Stimulated activated CD8-positive, alpha-beta memory T cell treated with anti-CD3 and anti-CD28 coated beads, Interleukin-12 subunit alpha, Interleukin-12 subunit beta, amount 100 ng/mL, for 4 hours (primary cell): ENCODE results near the gene TOR1B.
"Not testable (repeated sequence)": the region's sequence is repeated elsewhere in the genome, so short reads cannot be mapped to it uniquely, and the experiment has no call there.

Experiments
- DNase-seq: peaks from one replicate; pipeline ENCODE4 v3.0.0-alpha.2; 2020; ENCODE audit warnings: low read depth

Gene TOR1B

GRCh38 chr9:129802833-129803675, at the start of gene TOR1B:
TOR1B (plus strand) TSS chr9:129803184; CDS start chr9:129803213, 29 bp downstream.
- DNase-seq: peak; percentile 92

GRCh38 chr9:129755151-129755550, 47.8 kb upstream of the TOR1B start:
- DNase-seq: no peak

GRCh38 chr9:129756191-129756590, 46.8 kb upstream of the TOR1B start:
- DNase-seq: no peak

DNA sequence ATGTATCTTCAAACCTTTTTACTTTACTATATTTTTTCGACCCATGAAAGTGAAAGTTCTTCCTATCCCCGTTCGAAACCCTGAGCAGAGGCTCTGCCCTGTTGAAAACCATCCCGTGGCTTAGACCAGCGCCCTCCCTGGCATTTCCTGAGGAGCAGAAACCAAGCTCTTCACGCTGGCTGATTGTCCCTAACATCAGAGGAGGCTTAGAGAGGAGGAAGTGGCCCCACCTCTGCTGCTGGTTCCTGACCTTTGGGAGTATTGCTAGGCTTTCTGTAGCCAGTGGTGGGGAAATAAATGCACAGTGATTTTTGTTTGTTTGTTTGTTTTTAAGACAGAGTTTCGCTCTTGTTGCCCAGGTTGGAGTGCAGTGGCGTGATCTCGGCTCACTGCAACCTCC, 45.9 kb upstream of the TOR1B start:
- no peak for DNase-seq

DNA sequence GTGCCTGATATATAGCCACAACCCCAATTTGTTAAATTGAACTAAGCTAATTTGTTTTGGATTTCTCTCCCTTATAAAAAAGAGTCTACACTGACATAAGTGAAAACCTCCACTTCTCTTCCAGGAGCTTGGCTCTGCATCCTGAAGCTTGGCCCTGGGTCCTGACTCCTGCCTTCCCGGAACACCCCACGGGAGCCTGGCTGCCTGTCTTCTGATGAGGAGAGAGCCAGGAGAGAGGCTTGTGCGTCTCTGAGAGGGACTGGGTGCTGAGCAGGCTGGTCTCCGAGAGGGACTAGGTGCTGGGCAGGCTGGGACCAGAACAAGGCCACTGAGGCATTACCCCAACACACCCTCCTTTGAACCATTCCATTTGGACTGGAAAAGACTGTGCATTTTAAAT, 43.7 kb upstream of the TOR1B start:
- DNase-seq: no peak

GRCh38 chr9:129759804-129760502, 43.0 kb upstream of the TOR1B start:
- DNase-seq: no peak

DNA sequence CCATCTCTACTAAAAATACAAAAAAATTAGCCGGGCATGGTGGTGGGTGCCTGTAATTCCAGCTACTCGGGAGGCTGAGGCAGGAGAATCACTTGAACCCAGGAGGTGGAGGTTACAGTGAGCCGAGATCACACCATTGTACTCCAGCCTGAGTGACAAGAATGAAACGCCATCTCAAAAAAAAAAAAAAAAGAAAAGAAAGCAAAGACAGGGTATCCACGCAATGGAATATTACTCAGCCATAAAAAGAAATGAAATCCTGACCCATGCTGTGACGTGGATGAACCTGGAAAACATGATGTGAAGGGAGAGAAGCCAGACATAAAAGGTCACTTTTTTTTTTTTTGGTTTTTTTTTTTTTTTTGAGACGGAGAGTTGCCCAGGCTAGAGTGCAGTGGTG, 42.2 kb upstream of the TOR1B start:
- not testable (repeated sequence) for DNase-seq

GRCh38 chr9:129761293-129761900, 41.6 kb upstream of the TOR1B start:
- no peak for DNase-seq

GRCh38 chr9:129761901-129762369, 41.0 kb upstream of the TOR1B start:
- no peak for DNase-seq

DNA sequence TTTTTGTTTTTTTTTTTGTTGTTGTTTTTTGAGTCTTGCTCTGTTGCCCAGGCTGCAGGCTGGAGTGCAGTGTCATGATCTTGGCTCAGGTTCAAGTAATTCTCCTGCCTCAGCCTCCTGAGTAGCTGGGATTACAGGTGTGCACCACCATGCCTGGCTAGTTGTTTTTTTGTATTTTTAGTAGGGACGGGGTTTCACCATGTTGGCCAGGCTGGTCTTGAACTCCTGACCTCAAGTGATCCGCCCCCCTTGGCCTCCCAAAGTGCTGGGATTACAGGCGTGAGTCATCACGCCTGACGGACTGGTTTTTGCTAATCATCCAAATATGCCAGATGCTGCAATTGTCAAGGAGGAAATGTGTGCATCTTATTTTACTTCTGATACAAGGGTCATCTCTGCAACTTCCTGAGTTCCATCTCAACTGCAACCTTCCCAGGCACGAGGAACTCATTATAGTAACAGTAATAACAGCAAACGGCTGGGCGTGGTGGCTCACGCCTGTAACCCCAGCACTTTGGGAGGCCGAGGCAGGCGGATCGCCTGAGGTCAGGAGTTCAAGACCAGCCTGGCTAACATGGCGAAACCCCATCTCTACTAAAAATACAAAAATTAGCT, 40.5 kb upstream of the TOR1B start:
- DNase-seq: not testable (repeated sequence)

GRCh38 chr9:129762985-129763926, 39.7 kb upstream of the TOR1B start:
- no peak for DNase-seq

DNA sequence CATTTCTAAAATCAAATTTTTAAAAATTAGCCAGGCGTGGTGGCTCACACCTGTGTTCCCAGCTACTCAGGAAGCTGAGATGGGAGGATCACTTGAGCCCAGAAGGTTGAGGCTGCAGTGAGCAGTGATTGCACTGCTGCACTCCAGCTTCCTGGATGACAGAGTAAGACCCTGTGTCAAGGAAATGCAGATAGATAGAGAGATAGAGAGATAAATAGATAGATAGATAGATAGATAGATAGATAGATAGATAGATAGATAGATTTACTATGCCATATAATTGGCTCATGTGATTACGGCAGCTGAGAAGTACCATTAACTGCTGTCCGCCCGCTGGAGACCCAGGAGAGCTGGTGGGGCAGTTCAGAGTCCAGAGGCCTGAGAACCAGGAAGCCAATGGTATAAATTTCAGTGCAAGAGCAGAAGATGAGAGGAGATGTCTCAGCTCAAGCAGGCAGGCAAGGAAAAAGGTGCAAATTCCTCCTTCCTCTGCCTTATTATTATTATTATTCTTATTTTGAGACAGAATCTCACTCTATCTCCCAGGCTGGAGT, 37.1 kb upstream of the TOR1B start:
- no peak for DNase-seq

DNA sequence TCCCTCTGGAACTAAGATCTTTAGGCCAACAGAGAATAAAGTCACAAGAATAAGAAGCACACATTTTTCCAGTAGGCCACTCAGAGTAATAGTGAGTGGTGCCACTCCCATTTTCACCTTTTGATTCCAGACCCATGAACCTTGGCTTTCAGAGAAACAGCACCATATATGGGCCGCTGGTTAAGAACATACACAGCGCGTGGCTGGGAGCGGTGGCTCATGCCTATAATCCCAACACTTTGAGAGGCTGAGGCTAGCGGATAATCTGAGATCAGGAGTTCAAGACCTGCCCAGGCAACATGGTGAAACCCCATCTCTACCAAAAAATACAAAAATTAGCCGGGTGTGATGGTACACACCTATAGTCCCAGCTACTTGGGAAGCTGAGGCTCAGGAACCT, 34.5 kb upstream of the TOR1B start:
- no peak for DNase-seq

- no peak for DNase-seq
Measured at GRCh38 chr9:129769669-129770068, 33.3 kb upstream of the TOR1B start.

- no peak for DNase-seq
Measured at GRCh38 chr9:129770741-129771140, 32.2 kb upstream of the TOR1B start.

GRCh38 chr9:129773262-129774048, 29.5 kb upstream of the TOR1B start:
- no peak for DNase-seq

- no peak for DNase-seq
Measured at GRCh38 chr9:129774791-129775447, 28.1 kb upstream of the TOR1B start.

GRCh38 chr9:129775448-129775798, 27.6 kb upstream of the TOR1B start:
- no peak for DNase-seq

DNA sequence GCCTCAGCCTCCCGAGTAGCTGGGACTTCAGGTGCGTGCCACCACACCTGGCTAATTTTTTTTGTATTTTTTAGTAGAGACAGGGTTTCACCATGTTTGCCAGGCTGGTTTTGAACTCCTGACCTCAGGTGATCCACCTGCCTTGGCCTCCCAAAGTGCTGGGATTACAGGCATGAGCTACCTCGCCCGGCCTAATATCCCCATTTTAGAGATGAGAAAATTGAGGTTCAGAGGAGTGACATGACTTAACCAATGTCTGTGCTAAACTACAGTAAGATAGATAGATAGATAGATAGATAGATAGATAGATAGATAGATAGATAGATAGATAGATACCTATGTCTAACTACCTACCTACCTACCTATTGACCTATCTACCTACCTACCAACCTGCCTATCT, 26.9 kb upstream of the TOR1B start:
- not testable (repeated sequence) for DNase-seq

- DNase-seq: no peak
Measured at GRCh38 chr9:129776566-129776937, 26.4 kb upstream of the TOR1B start.
